Measurements from ENCODE around the gene SLC3A2.

GRCh38 chr11:62883673-62884072 is 3.0 kb downstream of the SLC3A2 start:
- TF ChIP-seq, protein P1, sequence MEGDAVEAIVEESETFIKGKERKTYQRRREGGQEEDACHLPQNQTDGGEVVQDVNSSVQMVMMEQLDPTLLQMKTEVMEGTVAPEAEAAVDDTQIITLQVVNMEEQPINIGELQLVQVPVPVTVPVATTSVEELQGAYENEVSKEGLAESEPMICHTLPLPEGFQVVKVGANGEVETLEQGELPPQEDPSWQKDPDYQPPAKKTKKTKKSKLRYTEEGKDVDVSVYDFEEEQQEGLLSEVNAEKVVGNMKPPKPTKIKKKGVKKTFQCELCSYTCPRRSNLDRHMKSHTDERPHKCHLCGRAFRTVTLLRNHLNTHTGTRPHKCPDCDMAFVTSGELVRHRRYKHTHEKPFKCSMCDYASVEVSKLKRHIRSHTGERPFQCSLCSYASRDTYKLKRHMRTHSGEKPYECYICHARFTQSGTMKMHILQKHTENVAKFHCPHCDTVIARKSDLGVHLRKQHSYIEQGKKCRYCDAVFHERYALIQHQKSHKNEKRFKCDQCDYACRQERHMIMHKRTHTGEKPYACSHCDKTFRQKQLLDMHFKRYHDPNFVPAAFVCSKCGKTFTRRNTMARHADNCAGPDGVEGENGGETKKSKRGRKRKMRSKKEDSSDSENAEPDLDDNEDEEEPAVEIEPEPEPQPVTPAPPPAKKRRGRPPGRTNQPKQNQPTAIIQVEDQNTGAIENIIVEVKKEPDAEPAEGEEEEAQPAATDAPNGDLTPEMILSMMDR (IDR thresholded peaks at IDR 0.05) = no peak
- no peak for TF ChIP-seq POLR2A (IDR thresholded peaks at IDR 0.05)
